OCI-M2 (cell line): ENCODE results near the gene GRID1.
"Not testable (repeated sequence)": the region's sequence is repeated elsewhere in the genome, so short reads cannot be mapped to it uniquely, and the experiment has no call there.

ENCODE experiments used
- DNase-seq: peaks from one replicate; lab custom pipeline; 2025; ENCODE audit not compliant: unreplicated experiment; lab: John Stamatoyannopoulos, UW

Gene GRID1

GRCh38 chr10:86121200-86121599, 245.4 kb downstream of the GRID1 start:
- DNase-seq = no peak

DNA sequence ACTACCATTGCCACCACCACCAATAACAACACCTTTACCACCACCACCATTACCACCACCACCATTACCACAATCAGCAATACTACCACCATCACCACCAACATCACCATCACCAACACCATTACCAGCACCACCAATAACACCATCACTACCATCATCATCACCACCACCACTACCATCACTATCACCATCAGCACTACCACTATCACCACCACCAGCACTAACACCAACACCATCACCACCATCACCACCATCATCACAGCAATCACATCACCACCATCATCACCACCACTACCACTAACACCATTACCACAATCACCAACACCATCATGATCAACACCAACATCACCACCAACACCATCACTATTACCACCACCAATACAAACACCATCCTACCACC, 249.5 kb downstream of the GRID1 start:
- DNase-seq = no peak

DNA sequence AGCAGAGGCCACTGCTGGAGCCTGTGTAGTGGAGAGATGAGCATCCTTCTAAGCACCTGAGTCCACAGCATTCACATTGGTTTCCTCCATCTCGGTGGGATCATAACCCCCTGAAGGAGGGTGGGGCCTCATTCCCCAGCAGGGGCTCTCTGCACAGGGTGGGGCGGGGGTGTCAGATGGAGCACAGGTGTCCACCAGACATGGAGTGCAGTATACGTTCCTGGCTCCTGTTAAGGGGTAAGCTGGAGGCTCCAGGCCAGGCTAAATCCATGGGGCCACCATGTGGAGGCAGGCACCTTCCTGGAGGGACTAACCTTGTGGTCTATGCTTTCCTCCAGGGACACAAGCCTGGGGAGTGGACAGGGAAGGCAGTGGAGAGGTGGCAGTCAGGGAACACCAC, 252.6 kb downstream of the GRID1 start:
- DNase-seq = no peak

GRCh38 chr10:86113501-86113900, 253.1 kb downstream of the GRID1 start:
- no peak for DNase-seq

DNA sequence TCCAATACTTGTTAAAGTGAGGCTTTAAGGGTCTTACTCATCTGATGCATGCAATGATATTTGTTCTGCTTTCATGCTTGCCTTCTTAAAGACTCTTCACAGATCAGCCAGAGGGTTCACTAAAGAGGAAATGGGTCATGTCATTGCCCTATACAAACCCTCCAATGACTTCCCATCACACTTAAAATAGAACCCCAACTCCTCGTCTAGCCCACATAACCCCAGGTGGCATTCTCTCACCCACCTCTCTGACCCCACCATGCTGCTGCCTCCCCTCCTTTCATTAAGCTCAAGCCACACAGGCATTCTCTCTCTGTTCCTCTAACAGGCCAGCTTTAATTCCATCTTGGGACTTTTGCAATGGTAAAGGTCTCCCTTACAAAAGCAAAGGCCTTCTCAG, 253.6 kb downstream of the GRID1 start:
- DNase-seq = no peak

GRCh38 chr10:86111902-86112545, 254.6 kb downstream of the GRID1 start:
- no peak for DNase-seq

DNA sequence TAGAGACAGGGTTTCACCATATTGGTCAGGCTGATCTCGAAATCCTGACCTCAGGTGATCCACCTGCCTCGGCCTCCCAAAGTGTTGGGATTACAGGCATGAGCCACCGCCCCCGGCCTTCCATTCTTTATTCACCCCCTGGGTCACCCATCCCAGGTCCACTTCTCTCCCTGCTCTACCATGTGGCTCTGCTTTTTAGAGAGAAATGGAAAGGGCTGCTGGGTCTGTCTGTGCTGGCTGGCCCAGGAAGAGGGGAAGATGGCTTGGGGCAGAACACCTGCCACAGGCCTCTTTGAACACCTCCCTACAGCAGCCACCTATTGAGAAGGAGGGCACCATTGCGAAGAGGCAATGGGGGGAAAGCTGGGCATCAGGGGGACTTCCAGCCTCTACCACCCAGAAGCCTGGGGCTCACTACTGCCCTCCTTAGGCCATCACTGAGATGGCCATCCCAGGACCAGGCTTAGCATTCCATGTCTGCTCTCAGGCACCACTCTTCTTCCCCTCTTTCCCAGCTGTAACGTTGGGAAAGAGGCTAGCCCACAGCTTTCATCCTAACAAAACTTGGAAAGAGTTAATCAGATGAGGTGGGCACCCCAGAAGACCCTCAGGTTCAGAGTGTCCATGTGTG, 256.3 kb downstream of the GRID1 start:
- no peak for DNase-seq

DNA sequence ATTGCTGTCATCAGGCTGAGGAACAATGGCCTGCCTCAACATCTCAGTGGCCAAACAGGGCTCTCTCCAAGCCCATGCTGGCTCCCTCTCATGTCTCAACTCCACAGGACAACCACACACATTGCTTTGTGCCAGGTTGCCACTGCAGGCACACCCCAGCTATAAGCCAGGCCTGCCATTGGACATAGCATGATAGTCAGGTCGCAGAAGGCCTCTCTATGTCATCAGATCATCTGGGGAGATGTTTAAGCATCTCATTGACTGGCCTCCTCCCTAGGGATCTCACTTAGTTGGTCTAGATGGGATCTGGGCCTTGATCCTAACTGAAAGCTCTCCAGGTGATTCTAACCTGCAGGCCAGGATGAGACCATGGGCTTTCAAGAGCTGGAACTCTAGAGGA, 257.2 kb downstream of the GRID1 start:
- DNase-seq = no peak

- no peak for DNase-seq
Measured at GRCh38 chr10:86108696-86109095, 257.9 kb downstream of the GRID1 start.

DNA sequence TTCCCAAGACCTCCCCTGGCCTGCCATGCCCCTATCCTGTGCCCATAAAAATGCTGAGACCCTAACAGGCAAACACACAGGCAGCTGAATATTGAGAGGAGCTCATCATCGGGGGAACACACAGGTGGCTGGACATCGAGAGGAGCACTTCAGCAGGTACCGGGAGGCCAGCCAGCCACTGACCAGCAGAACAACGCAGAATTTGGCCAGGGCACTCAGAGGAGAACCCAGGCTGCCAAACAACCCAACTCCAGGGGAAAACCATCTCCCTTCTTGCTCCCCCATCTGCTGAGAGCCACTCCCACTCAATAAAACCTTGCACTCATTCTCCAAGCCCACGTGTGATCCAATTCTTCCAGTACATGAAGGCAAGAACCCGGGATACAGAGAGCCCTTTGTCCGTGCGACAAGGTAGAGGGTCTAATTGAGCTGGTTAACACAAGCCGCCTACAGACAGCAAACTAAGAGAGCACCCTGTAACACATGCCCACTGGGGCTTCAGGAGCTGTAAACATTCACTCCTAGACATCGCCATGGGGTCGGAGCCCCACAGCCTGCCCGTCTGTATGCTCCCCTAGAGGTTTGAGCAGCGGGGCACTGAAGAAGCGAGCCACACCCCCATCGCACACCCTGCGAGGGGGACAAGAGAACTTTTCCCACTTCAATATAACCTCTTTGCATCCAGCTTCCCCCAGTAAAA, 258.8 kb downstream of the GRID1 start:
- not testable (repeated sequence) for DNase-seq

DNA sequence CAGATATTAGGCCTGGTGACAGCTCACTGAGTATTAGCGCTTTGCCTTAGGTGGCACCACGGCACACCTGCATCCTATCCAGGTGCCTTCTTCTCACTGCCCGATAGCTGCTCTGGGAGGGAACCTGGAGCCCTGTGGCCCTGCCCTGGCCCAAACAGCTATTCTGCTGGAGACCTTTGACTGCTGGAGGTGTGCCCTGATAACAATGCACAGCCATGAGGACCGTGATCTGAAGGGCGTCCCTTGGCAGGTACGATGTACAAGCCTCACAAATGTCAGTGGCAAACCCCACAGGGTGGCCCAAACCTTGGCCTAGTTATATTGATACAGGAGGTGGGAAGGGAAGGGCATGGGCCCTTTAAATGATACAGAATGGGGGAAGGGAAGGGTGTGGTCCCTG, 259.5 kb downstream of the GRID1 start:
- DNase-seq = no peak

GRCh38 chr10:86106616-86107015, 260.0 kb downstream of the GRID1 start:
- no peak for DNase-seq

DNA sequence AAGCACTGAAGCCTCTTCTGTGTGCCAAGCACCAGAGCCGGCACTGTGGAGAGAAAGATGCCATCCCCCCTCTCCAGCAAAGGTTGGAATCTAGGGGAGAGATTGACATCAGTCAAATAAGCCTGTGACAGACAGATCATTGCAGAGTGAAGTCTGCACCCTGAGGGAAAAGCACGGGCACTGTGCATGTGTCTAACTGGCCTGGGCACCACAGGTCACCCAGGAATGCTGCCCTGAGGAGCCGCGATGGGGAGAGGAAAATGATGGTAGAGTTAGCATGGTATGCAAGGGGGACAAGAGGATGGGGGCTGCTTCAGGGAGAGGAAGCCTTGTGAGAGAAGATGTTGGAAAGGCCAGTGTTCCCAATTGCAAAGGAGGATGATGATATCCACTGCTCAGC, 261.0 kb downstream of the GRID1 start:
- no peak for DNase-seq

GRCh38 chr10:86105181-86105580, 261.4 kb downstream of the GRID1 start:
- DNase-seq = no peak

- DNase-seq = no peak
Measured at GRCh38 chr10:86104611-86105145, 261.9 kb downstream of the GRID1 start.

DNA sequence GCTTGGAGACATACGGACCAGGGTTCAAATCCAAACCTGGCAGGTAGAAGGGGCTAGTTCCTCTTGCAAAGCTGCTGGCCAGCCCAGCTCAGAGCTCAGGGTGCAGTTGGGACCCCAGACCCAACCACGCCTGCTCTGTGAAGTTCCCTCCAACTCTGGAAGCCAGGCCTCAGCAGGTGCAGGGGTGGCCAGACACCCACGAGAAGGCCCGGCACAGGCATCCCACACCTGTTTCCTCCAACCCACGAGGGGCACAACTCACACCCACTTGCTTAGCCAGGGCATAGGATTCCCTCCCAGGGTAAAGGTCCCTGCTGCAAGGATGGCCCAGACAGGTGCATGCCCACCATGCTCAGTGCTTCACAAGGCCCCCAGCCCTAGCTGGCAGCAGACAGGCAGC, 262.4 kb downstream of the GRID1 start:
- no peak for DNase-seq

DNA sequence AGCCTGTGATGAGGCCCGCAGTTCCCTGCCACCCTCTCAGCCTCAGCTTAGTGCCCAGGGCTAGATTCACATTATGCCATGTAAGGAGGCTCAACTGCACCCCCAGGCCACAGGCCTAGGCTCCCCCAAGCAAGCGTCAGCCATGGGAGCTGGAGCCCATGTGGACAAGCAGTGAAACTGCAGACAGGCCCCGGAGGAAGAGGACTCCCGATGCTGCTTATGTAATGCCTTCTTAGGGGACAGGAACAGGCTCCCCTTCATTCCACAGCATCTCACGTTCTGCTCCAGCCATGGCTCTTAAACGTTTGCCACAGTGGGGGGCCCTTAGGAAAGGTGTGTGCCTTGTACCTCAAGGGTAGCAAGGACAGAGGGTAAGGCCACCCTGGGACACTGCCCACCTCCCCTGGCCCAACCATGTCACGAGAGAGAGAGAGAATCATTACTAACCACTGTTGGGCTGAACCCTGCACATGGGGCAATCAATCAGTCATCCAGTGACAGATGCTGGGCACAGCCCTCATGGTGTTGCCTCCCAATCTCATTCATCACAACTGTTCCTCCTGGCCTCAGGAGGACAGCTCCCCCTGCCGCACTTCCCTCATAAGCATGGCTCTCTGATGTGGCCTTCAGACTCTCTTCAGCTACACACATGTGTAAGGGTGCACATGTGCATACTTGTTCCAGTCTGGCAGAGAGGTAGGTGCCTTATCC, 263.0 kb downstream of the GRID1 start:
- no peak for DNase-seq

DNA sequence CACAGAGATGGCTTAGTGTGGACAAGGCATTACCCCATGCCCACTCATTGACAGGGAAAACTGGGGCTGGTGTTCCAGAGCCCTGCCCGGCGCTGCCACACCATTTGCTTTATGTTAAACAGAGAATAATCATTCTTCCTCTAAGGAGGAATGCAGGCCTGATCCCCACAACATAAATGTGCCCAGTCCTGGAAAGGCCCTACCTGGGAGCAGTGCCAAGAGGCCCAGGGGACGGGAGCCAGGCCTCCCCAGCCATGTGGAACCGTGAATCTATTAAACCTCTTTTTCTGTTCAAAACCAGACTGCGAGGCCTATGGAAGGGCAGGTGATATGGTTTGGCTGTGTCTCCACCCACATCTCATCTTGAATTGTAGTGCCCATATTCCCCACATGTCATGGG, 264.1 kb downstream of the GRID1 start:
- DNase-seq = no peak

GRCh38 chr10:86102031-86102430, 264.6 kb downstream of the GRID1 start:
- DNase-seq = no peak

DNA sequence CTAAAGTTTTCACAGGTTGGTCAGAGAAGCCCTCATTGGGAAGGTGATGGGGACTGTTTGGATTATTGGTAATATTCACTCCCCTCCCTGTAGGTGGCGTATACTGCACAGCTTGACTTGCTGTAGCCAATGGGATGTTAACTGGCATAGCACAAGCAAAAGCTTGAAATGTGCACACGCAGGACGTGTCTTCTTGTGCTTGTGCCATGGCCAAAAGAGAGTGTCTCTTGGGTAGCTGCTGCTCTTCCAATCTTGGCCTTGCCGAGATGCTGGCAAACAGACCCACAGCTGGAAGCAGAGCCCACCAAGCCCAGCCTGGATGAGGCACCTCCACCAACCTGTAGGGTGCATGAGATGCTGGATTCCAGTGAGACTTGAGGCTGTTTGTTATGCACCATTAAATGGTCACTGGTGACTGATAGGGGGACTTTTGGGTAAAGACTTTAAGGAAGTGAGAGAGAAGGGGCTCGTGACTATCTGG, 266.0 kb downstream of the GRID1 start:
- DNase-seq = no peak

DNA sequence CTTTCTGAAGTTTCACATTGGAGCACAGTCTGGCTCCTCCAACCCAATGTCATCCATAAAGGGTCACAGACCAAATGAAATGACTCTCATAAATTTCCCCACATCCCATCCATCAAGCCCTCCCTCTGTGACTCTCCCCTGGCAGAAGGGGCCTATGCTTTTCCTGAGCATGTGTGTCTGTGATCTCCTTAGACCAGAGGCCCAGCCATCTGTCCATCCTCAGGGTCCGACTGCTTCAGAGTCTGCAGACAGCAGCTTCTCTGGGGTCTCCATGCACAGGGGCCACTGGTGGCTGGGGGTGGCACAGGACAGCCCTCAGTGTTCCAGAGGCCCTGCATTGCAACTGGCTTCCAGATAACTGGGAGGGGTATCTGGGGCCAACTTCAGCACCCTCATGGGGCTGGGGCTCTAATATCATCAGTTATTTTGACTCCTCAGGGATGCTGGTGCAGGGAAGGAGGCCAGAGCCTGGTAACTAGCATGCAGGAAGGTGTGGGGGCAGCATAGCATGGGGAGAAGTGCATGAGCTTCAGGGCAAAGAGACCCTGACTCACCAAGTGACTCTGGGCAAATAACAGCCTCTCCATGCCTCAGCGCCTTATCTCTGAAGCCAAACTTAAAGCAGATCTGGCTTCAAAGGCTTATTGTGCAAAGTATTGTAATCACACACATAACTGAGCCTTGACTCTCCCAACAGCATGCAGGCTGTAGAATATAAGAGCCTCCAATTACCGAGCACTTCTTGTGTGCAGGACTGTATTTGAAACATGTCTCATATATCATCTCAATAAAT, 266.9 kb downstream of the GRID1 start:
- DNase-seq = no peak
